Uterus (tissue), 4 donors: Measurements from ENCODE around the gene CMKLR1. TPM values are rescaled to one million over a fixed set of nuclear protein-coding genes. Genes with fewer than 3 reads are reported as not detected.

Experiments used
- DNase-seq, 2 donors: peaks; one replicate each; pipeline ENCODE4 v3.0.0-alpha.2; 2019 to 2020
- H3K27ac ChIP-seq, 2 donors: fragments of 200-600 bp; sonication (generic); 1 replicate in 1 of 2; 2 replicates in 1 of 2; pipeline ENCODE4 v1.5.1; 2016 to 2018
- H3K27me3 ChIP-seq, 2 donors: fragments of 200-600 bp; sonication (generic); one replicate each; pipeline ENCODE4 v1.5.1; 2018 to 2019; ENCODE audit warnings: control low read depth in 1 of 2
- H3K36me3 ChIP-seq, 2 donors: fragments of 200-600 bp; sonication (generic); one replicate each; pipeline ENCODE4 v1.5.1; 2019; ENCODE audit warnings: control low read depth in 1 of 2
- H3K4me1 ChIP-seq, 2 donors: fragments of 200-600 bp; sonication (generic); one replicate each; pipeline ENCODE4 v1.5.1; 2018 to 2019; ENCODE audit warnings: control low read depth in 1 of 2
- H3K4me3 ChIP-seq, 2 donors: fragments of 200-600 bp; sonication (generic); 1 replicate in 1 of 2; 2 replicates in 1 of 2; pipeline ENCODE4 v1.5.1; 2018 to 2019; ENCODE audit warnings: mild to moderate bottlenecking in 1 of 2
- H3K9me3 ChIP-seq, 2 donors: fragments of 200-600 bp; sonication (generic); one replicate each; pipeline ENCODE4 v1.5.1; 2019; ENCODE audit warnings: control low read depth in 1 of 2
- CTCF ChIP-seq, 4 experiments: fragments of 200-600 bp in 2 of 4; fragments of 450-650 bp in 2 of 4; sonication (generic) in 2 of 4; IDR thresholded peaks; one replicate each; pipeline ENCODE4 v1.5.1; 2016 to 2019; ENCODE audit warnings: antibody characterized with exemption in 4 of 4, mild to moderate bottlenecking in 2 of 4, moderate library complexity in 1 of 4
- POLR2A ChIP-seq, 2 donors: fragments of 450-650 bp; IDR thresholded peaks; one replicate each; pipeline ENCODE4 v1.6.1; 2016; ENCODE audit warnings: antibody characterized with exemption in 2 of 2, mild to moderate bottlenecking in 1 of 2, moderate library complexity in 1 of 2
- intact Hi-C: fragments of 100-400 bp; cut with DNase I; formaldehyde crosslinking; loops from one replicate; pipeline ENCODE4 v1.15.1; 2023; ENCODE audit warnings: low total_unique reads
- total RNA-seq, 4 donors: library from RNA; depleted of rRNA in 3 of 4; stranded (reverse); fragments of >200 nt in 3 of 4; gene quantifications; one replicate each; pipeline versions ENCODE4 v1.1.0 to v1.2.4, GENCODE V29; 2014 to 2023
- donor health status: DM: yes; HTN: yes; CAD: no.

The CMKLR1 gene
- total RNA-seq = 10 to 100 TPM in 2 of 4 donors, 1 to 10 TPM in 2; 8.2 to 27.1 (median 11.5) TPM

- peak; percentile 41 to 59 for DNase-seq
- H3K36me3 ChIP-seq = no peaks in the 10 kb centered on the region
- H3K4me3 ChIP-seq = peak within 1 kb of the TSS; percentile 26 to 30
- H3K9me3 ChIP-seq = no peaks in the 10 kb centered on the region
- TF ChIP-seq POLR2A (IDR thresholded peaks at IDR 0.05) (peak in 1 of 2 donors; percentile 27), CTCF (IDR thresholded peaks at IDR 0.05) (no peak)
- no peaks in the 10 kb centered on the region for H3K27me3 ChIP-seq
- H3K27ac ChIP-seq = peak within 1 kb of the TSS; percentile 75 to 78
- intact Hi-C loops = no loop called here
- peaks cover 0 to 9% of the 10 kb centered on the region in 2 donors for H3K4me1 ChIP-seq
These were observed at the start of gene CMKLR1 for GRCh38 chr12:108338915-108339657. Gene CMKLR1, minus strand, starts transcription at chr12:108339311. Its CDS starts 45,720 bp downstream, at chr12:108293591.

- TF ChIP-seq POLR2A (IDR thresholded peaks at IDR 0.05) = no peak
- TF ChIP-seq CTCF (IDR thresholded peaks at IDR 0.05) = no peak
- no peaks in the 10 kb centered on the region for H3K27me3 ChIP-seq
- no peaks in the 10 kb centered on the region for H3K36me3 ChIP-seq
- no peaks in the 10 kb centered on the region for H3K9me3 ChIP-seq
- intact Hi-C loops = no loop called here
- no peak for DNase-seq
- H3K4me3 ChIP-seq = no peak overlapping the region
- peak overlapping the region in 1 of 2 donors; percentile 42 for H3K27ac ChIP-seq
- H3K4me1 ChIP-seq = no peaks in the 10 kb centered on the region
These were observed 48.7 kb upstream of the CMKLR1 start for GRCh38 chr12:108387771-108388170.

- intact Hi-C loops = no loop called here
These were observed 47.7 kb upstream of the CMKLR1 start for GRCh38 chr12:108386709-108387360.

GRCh38 chr12:108382437-108382801 is 43.3 kb upstream of the CMKLR1 start:
- TF ChIP-seq POLR2A (IDR thresholded peaks at IDR 0.05) = no peak
- no peak for TF ChIP-seq CTCF (IDR thresholded peaks at IDR 0.05)
- no peaks in the 10 kb centered on the region for H3K4me1 ChIP-seq
- no peaks in the 10 kb centered on the region for H3K27me3 ChIP-seq
- no peak for DNase-seq
- no peaks in the 10 kb centered on the region for H3K36me3 ChIP-seq
- intact Hi-C loops = no loop called here
- no peaks in the 10 kb centered on the region for H3K9me3 ChIP-seq
- no peak overlapping the region for H3K4me3 ChIP-seq
- no peak overlapping the region for H3K27ac ChIP-seq

More at GRCh38 chr12:108386709-108387360, 47.7 kb upstream of the CMKLR1 start:
- Histone ChIP-seq H3K36me3 (no peaks in the 10 kb centered on the region), H3K9me3 (no peaks in the 10 kb centered on the region), H3K4me3 (no peak overlapping the region), H3K27me3 (no peaks in the 10 kb centered on the region), H3K27ac (peak overlapping the region in 1 of 2 donors; percentile 42), H3K4me1 (no peaks in the 10 kb centered on the region)
- peak; percentile 42 to 66 for DNase-seq
- TF ChIP-seq POLR2A (IDR thresholded peaks at IDR 0.05) (no peak), CTCF (IDR thresholded peaks at IDR 0.05) (no peak)

GRCh38 chr12:108381787-108382436 is 42.8 kb upstream of the CMKLR1 start:
- Histone ChIP-seq H3K9me3 (no peaks in the 10 kb centered on the region), H3K36me3 (no peaks in the 10 kb centered on the region), H3K4me1 (no peaks in the 10 kb centered on the region), H3K27me3 (no peaks in the 10 kb centered on the region), H3K4me3 (no peak overlapping the region), H3K27ac (no peak overlapping the region)
- TF ChIP-seq CTCF (IDR thresholded peaks at IDR 0.05) (no peak), POLR2A (IDR thresholded peaks at IDR 0.05) (no peak)
- intact Hi-C loops = no loop called here
- no peak for DNase-seq
